M059J (cell line): ENCODE results near the gene PARD3. TPM values are rescaled to one million over a fixed set of nuclear protein-coding genes. Genes with fewer than 3 reads are reported as not detected.
A peak's percentile ranks its signal among the peaks of the same experiment; 100 is the strongest.

Experiments used
- DNase-seq: peaks from one replicate; pipeline ENCODE4 v3.0.0-alpha.2; 2012; ENCODE audit warnings: low read depth
- total RNA-seq: library from RNA; depleted of rRNA; stranded (reverse); fragments of >200 nt; shearing (Covaris generic); gene quantifications from 2 replicates; pipeline ENCODE4 v1.2.3, GENCODE V29; 2014

Gene PARD3
- total RNA-seq, 1 experiment from 2014 or later, result 17.0 TPM

DNA sequence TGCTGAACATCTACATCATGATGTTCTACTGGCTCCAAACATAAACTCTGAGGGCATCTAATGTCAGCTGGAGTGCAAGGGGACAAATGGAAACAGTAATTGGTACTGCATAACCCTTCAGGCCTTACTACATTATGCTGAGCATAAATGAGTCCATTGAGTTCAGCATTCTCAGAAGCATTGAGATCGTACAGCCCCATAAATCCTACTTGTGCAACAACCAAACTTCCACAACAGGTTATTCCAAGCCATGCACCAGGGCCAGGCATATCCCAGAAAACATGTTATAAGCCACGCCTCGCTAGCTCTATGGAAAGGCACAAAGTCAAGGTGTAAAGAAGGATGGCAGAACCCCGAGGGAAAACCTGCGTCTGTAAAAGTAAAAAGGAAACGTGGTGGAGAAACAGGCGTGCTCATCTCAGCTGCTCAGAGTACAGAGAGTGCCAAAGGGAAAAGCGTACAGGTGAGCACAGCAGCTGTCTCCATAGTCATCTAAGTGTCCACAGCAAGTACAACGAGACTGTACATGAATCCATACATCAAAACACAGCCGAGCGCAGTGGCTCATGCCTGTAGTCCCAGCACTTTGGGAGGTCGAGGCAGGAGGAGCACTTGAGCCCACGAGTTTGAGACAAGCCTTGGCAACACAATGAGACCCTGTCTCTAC, 124.6 kb downstream of the PARD3 start:
- DNase-seq, result no peak

DNA sequence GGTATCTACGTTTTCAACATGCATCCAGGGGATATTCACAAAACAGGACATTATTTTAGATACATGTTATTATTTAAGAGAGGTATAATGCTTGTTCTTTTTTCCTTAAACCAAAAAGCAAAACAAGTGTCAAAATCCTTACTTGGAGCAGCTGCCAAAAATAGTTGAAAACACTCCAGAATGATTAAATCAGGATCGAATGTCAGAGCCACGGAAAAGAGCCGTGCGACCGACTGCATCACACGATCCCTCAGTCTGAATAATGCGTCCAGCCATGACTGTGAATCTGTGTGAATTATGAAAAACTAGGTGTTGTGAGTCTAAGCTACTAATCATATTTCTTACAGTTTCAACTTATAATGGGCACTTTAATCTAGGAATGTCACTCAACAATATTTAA, 126.0 kb downstream of the PARD3 start:
- peak; percentile 49 for DNase-seq

GRCh38 chr10:34687434-34688210, 127.5 kb downstream of the PARD3 start:
- no peak for DNase-seq

DNA sequence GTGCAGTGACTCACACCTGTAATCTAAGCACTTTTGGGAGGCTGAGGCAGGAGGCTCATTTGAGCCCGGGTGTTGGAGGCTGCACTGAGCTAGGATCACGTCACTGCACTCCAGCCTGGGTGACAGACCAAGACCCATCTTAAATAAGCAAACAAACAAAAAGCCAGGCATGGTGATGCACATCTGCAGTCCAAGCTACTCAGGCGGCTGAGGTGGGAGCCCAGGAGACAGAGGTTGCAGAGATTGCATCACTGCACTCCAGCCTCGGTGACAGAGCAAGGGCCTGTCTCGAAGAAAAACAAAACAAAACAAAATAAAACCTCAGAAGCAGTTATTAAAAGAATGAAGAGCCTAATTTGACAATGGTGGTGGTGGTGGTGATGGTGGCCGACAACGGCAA, 132.5 kb downstream of the PARD3 start:
- DNase-seq, result no peak

GRCh38 chr10:34681933-34682332, 133.2 kb downstream of the PARD3 start:
- DNase-seq, result no peak

DNA sequence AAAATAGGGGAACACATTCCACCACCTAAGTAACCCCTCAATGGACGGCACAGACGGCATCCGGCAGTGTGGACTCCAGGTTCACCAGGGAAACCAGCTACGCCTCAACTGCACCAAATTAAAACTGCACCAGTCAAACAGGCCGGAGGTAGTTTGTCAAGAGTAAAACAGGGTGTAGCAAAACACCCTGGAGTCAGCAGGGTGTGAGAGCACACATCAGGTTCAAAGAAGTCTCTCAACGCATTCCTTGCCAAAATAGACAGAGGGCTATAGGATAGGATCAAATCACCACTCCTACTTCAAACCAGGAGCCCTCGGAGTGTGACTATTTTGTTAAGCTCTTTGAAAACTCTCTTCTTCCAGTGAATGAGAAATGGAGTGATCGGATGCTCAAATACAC, 135.9 kb downstream of the PARD3 start:
- no peak for DNase-seq

DNA sequence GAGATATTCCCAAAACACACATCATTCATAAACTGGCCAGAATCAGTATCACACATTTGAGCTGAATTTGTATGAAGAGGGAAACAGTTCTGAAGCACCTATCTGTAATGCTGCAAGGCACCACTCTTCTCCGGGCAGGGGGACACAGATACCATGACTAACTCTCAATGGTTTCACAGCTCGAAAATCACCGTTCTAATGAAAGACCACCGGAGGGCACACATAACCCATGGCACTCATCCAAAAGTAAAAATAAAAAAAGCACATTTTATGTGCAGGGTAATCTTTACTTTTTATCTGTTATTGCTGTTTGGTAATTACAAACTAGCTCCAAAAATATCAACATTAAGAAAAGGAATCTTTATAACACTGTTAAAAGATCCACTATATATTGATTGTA, 137.5 kb downstream of the PARD3 start:
- DNase-seq, result no peak

GRCh38 chr10:34677132-34677531, 138.0 kb downstream of the PARD3 start:
- DNase-seq, result no peak

DNA sequence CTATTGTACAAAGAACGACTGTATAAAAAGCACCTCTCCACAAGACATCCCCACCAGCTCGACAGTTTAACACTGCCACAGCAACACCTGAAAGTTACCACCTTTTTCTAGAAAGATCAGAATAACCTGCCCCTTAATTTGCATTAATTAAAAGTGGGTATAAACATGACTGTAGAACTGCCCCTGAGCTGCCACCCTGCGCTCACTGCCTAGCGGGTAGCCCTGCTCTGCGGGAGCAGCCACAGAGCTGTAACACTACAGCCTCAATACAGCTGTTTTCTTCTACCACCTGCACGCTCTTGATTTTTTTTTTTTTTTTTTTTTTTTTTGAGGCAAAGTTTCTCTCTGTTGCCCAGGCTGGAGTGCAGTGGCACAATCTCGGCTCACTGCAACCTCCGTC, 140.9 kb downstream of the PARD3 start:
- DNase-seq, result no peak

GRCh38 chr10:34670081-34670480, 145.0 kb downstream of the PARD3 start:
- DNase-seq, result no peak

DNA sequence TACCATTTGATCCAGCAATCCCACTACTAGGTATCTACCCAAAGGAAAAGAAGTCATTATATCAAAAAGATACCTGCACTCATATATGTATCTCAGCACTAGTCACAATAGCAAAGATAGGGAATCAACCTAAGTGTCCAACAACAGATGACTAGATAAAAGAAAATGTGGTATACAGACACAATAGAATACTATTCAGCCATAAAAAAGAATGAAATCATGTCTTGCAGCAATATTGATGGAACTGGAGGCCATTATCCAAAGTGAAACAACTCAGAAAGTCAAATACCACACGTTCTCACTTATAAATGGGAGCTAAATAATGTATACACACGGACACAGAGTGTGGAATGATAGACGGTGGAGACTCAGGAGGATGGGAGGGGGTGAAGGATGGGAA, 146.0 kb downstream of the PARD3 start:
- DNase-seq, result no peak

GRCh38 chr10:34667177-34667576, 147.9 kb downstream of the PARD3 start:
- DNase-seq, result no peak

DNA sequence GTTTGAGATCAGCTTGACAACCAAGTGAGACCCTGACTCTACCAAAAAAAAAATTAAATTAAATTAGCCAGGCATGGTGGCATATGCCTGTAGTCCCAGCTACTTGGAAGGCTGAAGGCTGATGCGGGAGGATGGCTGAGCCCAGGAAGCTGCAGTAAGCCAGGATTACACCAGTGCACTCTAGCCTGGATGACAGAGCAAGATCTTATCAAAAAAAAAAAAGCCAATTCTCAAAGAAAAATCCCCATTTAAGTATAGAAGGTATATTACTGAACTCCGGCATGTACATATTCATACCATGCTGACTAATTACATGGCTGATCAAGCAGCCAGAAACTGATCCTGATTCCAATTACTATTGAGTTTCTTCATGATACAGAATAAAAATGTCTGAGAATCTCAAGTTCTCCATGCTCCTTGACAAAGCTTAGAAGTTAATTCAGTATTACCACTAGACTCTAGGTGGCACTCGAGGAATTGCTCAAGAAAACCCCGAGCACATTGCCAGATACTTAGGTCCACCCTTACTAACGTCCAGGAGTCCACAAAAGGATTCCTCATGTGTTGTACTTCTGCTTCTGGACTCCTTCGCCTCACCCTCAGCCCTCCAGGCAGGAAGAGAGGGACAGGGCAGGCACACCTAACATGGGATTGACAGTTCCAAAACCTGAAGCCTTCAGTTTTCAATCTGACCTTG, 148.9 kb downstream of the PARD3 start:
- peak; percentile 79 for DNase-seq

DNA sequence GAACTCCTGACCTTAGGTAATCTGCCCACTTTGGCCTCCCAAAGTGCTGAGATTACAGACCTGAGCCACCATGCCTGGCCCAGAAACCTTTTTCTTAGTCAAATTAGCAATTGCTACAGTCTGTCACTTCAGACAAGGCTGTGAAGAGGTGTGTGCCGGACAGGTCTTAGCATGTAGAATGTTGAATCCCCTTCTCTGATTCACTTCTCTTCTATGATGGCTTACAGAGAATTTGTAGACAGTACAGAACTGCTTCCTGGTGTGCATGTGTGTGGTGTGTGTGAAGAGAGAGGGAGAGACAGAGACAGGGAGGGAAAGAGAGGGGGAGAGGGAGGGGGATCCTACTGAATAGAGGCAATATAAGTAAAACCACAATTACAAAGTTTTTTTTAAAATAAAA, 150.4 kb downstream of the PARD3 start:
- DNase-seq, result no peak

GRCh38 chr10:34661580-34661979, 153.5 kb downstream of the PARD3 start:
- no peak for DNase-seq

GRCh38 chr10:34658934-34659333, 156.2 kb downstream of the PARD3 start:
- DNase-seq, result no peak

GRCh38 chr10:34656661-34657060, 158.4 kb downstream of the PARD3 start:
- DNase-seq, result no peak

DNA sequence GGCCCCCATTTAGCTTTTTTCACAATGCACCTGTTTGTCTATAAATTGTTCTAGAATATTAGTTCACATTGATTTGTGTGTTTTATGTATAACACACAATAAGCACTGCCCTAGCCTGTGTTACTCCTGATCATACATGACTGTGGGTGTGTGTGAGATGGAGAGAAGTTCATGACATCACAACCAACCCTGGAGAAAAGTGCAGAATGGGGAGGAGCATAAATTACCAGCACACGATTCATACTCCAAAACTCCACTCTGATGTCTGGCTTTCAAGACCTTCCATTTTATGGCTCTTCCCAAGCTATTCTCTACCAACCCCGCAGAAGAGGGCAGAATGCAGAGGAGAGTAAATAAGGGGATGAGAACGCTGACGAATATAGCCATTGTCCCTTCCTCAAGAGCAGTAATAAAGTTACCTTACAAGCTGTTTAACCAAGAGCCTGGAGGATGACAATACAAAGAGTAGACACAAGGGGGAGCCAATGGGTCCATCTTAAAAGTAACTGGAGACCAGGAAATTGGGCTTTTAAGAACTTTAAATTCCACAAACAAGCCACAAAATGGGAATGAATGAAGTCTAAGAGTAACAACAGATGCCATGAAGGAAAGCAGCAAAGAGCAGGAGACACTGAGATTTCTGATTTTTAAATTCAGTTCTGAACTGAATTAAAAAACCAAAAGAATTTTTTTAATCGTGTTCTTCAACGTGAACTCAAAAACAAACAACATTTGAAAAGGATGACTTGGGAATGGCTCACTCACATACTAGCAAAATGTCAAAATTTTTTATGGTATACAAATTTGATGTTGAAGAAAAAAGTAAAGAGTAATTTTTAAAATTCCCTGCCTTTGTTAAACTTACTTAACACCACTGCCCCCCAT, 159.6 kb downstream of the PARD3 start:
- DNase-seq, result peak; percentile 53

DNA sequence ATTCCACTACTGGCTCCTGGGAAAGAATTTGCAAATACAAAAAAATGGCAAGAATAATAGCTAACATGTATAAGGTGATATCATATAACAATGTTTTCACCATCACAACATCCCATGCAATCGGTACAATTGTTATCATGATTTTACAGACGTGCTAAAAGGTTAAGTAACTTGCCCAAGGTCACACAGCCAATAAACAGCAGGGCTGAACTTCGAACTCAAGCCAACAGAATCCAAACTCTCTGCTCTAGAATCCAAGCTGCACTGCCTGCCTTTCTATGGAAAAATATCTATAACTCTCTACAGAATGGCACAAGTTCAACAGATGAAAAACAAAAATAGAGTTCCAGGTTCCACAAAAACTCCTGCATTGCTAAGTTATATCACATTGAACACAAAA, 160.9 kb downstream of the PARD3 start:
- DNase-seq, result no peak

GRCh38 chr10:34653530-34653929, 161.6 kb downstream of the PARD3 start:
- DNase-seq, result no peak

- no peak for DNase-seq
Measured at GRCh38 chr10:34651416-34652195, 163.5 kb downstream of the PARD3 start.
